Measurements from ENCODE around the gene ATAD5. TPM values are rescaled to one million over a fixed set of nuclear protein-coding genes. Genes with fewer than 3 reads are reported as not detected.
"Not testable (repeated sequence)": the region's sequence is repeated elsewhere in the genome, so short reads cannot be mapped to it uniquely, and the experiment has no call there.

Gene ATAD5
- total RNA-seq, 2 donors from 2014 or later, result 1.4 to 1.5 TPM

DNA sequence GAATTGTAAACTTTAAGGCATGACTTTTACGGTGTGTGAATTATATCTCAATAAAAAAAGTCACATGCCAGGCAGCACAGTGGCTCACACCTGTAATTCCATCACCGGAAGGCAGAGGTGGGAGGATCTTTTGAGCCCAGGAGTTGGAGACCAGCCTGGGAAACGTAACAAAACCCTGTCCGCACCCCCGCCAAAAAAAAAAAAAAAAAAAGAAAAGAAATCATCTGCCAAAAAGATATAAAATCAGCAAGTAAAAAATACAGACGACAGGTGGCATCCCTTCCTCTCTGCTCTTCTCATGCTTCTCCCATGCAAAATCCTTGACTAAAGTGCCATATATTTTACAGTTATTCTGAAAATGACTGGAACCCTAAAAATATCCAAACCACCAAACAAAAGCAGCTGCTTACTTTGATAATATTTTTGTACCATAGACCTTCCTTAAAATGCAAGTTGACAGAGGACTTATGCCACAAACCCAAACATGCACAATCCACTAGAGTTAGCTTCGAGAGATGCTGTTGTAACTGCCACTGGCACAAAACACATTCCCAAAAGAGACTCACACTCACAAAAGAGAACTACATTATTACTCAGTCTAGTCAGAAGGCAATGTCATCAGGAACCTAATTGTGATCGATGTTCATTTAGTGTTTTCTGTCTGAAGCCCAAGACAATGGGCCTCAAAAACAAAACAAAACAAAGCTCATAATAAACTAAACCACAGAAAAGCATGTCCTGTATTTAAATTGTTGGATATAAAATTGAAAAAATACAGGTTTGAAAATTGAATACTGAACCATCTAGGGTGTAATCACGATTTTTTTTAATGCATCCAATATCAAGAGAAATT lies 9.7 kb upstream of the ATAD5 start:
- intact Hi-C loops (cut with DNase I), result no loop called here
- no peak for DNase-seq (ENCODE audit: low spot score)

DNA sequence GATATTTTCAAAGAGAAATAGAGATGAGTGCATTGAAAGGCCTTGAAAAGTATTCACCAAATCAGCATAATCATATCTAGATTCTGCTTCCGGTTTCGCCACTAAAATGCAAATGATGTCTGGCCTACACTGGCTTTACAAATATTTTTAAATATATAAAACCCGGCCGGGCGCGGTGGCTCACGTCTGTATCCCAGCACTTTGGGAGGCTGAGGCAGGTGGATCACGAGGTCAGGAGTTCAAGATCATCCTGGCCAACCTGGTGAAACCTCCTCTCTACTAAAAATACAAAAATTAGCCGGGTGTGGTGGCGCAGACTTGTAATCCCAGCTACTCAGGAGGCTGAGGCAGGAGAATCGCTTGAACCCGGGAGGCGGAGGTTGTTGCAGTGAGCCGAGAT lies 8.8 kb upstream of the ATAD5 start:
- DNase-seq (ENCODE audit: low spot score); intact Hi-C loops (cut with DNase I): not testable (repeated sequence)

DNA sequence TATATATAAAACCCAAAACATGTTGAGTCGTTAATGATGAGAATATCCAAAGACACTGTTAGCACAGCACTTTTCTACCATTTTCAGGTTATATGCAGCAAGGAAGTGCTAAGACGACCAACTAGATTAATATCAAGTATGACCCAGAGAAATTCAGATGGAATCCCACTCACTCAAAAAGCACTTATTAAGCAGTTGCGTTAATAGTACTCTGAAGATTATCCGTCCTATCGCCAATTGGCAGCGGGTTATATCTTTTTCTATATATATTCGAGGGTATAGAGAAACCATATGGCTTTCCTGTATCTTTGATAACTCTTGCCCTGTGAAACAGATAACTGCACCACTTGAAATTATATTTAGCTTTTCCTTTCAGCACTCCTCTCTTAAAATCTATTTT lies 8.3 kb upstream of the ATAD5 start:
- intact Hi-C loops (cut with DNase I), result no loop called here
- no peak for DNase-seq (ENCODE audit: low spot score)

DNA sequence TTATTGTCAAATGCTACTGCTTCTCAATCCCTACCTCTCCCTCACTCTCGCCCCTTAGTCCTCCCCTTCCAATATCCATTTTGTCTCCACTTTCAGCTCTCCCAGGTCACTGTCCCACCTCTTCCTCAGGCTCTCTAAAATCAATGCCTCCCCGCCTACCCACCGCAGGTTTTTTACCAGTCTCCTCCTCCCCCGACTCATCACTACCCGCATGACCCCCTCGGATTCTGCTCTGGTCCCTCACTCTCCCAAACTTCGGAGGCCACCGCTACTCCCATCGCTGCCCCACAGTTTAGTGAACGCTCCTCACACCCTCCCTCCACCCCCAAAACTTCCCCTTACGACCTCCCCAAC lies 7.8 kb upstream of the ATAD5 start:
- intact Hi-C loops (cut with DNase I), result no loop called here
- DNase-seq (ENCODE audit: low spot score), result no peak

DNA sequence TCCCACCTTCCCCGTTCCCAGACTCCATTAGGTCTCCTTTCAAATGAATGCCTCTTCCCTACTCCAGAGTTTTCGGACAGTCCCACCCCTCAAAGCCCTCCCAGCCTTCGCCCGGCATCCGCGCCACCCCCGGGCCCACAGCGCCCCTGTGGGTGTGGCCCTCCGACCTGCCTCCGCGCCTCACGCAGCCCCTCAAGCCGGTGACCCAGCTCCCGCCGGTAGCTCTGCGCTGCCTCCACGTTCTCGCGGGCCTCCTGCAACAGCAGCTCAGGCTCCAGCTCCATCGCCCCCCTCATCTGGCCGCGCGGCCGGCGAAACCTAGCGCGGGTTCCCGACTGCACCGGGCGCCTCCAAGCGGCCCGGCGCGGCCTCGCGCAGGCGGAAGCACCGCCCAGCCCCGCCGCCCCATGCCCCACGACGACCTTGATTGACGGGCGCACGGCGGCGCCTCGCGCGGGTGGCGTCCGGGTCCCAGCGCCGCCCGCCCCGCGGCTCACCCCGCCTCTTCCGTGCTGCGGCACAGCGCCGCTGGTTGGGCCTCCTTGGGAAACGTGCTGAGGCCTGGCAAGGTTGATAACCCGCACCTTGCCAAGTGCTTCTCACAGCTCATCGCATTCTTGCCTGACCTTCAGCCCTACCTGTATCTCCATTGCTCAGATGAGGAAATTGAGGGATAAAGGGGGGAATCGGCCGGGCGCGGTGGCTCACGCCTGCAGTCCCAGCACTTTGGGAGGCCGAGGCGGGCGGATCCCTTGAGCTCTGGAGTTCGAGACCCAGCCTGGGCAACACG lies 7.2 kb upstream of the ATAD5 start, which contains the start of gene CRLF3:
Gene CRLF3 (minus strand): TSS at position 337 of the 790 bp plus-strand sequence. CDS start 41 bp downstream, at position 296.
- peak; percentile 97 for DNase-seq (ENCODE audit: low spot score)
- intact Hi-C loops (cut with DNase I), result no loop called here

DNA sequence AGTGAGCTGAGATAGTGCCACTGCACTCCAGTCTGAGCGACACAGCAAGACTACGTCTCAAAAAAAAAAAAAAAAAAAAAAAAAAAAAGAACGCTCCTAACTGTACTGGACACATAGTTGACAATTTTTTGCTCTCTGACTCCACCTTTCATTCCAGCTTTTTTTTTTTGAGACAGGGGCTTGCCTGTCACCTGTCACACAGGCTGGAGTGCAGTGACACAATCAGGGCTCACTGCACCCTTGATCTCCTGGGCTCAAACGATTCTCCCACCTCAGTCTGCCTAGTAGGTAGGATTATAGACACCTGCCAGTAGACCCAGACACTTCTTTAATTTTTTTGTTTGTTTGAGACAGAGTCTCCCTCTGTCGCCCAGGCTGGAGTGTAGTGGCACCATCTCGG lies 4.7 kb upstream of the ATAD5 start:
- no peak for DNase-seq (ENCODE audit: low spot score)
- intact Hi-C loops (cut with DNase I), result no loop called here

DNA sequence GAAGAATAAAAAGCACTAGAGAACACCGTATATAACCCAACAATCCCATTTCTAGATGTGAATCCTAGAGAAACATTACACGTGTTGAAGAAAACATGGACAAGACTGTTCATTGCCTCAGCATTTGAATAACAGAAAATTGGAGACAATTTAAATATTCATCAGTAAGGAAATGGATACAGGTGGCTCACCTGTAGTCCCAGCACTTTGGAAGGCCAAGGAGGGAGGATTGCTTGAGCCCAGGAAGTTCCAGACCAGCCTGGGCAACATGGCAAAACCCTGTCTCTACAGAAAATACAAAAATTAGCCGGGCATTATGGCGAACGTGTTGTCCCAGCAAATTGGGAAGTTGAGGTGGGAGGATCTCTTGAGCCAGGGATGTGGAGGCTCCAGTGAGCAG lies 2.7 kb upstream of the ATAD5 start:
- no peak for DNase-seq (ENCODE audit: low spot score)
- intact Hi-C loops (cut with DNase I), result no loop called here

DNA sequence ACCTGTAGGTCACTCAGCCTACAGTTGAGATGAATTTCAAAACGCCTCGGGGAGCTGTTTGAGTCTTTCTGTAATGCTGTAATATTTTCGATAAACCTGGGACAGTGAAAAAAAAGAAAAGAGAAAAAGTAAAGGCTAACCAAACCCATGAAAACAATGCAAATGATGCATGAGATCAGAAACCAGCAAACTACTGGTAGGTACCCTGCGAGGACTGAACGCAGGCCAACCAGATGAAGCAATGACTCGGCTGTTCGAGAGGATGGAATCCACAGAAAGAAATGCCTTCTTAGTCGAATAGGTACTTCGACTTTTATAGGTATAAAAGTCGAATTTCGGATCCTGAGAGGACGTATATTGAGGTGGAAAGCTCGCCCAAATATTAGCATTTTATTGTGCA lies 509 bp upstream of the ATAD5 start:
- DNase-seq (ENCODE audit: low spot score), result no peak
- intact Hi-C loops (cut with DNase I), result no loop called here

DNA sequence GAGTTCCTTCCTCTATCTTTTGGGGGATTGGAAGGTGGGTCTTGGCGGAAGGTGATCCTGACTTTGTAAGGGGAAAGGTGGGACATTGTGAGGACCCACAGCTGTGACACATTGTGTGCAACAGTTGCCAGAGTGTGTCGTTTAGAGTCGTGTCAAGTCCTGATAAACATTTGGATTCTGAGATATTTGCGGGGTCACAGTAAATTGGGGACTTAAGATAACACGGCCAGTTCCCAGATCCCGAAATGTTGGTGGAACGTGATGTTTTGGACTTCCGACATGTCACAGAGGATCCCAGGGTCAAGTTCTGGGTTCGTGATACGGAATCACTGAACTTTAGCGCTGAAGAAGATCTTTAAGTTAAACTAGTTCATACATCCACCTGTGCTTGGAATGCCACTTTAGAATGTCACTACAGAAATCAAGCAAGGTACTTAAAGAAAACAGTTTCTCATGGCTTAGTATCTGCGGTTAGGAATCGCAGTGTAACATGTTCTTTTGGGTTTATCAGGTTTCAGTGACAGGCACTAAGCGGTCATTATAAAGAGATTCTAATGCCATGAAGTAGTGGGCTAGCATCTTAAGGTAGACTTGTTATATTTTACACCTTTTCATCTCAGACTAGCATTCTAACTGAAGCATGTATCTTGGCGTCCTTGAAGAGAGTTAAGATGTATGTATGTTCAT lies 815 bp downstream of the ATAD5 start:
- intact Hi-C loops (cut with DNase I), result no loop called here
- DNase-seq (ENCODE audit: low spot score), result no peak

DNA sequence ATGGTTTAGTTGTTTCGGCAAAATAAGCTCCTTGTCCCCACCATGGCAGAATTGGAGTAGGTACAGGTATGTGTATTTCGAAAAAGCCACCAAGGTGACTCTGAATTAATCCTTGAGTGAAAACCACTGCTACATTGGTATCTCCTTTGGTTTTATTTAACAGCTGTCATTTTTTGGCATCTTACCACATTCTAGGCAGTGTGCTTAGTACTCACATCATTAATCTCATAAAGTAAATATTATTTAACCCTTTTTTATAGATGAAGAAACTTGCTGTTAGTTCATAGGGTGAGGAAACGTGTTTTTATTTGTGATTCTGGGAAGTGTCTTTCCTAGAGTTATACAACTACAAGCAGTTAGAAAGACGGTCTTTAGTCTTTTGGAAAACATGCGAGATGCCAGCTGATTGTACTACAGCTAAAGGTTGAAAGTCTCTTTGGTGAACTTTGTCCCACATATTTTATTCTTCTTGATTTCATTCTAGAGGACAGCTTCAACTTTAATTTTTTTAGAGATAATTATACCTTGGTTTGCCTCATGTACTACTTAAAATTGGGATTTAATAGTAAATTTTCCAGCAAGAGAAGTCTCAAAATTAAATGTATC lies 6.5 kb downstream of the ATAD5 start:
- intact Hi-C loops (cut with DNase I), result no loop called here
- DNase-seq (ENCODE audit: low spot score), result no peak

DNA sequence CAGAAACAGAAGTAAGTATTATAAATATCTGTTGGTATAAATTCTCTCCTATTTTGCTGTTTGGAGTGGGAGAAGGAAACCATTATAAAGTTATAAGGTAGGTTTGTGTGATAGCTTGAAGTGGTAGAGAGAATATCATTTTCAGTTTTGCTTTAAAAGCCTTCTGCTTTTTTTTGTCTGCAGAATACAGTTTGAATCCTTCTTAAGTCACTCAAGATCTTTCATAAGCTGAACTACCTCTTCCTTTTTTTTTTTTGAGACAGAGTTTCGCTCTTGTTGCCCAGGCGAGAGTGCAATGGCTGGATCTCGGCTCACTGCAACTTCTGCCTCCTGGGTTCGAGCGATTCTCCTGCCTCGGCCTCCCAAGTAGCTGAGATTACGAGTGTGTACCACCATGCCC lies 9.0 kb downstream of the ATAD5 start:
- no peak for DNase-seq (ENCODE audit: low spot score)
- intact Hi-C loops (cut with DNase I), result no loop called here

DNA sequence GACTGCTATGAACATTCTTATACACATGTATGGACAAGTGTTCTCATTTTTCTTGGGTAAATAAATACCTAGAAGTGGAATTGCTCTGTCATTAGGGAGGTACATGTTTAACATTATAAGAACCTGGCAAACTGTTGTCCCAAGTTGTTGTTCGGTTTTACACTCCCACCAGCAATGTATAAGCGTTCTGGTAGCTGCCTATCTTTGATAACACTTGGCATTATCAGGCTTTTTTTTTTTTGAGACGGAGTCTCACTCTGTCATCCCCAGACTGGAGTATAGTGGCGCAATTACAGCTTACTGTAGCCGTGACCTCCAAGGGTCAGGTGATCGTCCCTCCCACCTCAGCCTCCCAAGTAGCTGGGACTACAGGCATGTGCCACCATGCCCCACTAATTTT lies 16.3 kb downstream of the ATAD5 start:
- no peak for DNase-seq (ENCODE audit: low spot score)
- intact Hi-C loops (cut with DNase I), result no loop called here

DNA sequence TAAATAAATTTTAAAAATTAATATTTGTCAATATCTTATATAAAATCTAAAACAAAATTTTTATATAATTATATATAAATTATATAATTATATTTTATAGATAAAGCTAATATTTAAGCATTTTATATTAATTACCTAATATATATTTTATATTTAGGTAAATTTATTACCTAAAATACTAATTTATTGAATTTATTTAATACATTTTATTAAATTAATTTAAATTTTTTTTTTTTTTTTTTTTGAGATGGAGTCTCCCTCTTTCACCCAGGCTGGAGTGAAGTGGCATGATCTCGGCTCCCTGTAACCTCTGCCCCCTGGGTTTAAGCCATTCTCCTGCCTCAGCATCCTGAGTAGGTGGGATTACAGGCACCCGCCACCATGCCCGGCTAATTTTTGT lies 22.4 kb downstream of the ATAD5 start:
- no peak for DNase-seq (ENCODE audit: low spot score)
- intact Hi-C loops (cut with DNase I), result no loop called here

DNA sequence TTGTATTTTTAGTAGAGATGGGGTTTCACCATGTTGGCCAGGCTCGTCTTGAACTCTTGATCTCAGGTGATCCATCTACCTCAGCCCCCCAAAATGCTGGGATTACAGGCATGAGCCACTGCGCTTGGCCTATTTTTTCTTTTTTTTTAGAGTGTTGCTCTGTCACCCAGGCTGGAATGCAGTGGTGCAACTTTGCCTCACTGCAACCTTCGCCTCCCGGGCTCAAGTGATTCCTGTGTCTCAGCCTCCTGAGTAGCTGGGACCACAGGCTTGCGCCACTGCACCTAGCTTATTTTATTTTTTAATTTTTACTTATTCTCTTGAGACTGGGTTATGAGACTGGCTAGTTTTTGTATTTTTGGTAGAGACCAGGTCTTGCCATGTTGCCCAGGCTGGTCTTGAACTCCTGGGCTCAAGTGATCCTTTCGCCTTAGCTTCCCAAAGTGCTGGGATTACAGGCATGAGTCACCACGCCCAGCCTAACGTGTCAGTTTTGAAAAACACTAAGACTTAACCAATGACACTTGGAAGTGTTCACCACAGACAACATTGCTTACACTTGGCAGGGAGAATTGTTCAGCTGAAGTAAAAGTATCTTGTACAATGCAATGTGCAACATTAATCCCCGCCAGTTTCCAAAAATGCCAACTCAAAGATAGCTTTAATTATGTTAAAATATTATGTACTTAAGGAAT lies 26.9 kb downstream of the ATAD5 start:
- DNase-seq (ENCODE audit: low spot score), result no peak
- intact Hi-C loops (cut with DNase I), result no loop called here

DNA sequence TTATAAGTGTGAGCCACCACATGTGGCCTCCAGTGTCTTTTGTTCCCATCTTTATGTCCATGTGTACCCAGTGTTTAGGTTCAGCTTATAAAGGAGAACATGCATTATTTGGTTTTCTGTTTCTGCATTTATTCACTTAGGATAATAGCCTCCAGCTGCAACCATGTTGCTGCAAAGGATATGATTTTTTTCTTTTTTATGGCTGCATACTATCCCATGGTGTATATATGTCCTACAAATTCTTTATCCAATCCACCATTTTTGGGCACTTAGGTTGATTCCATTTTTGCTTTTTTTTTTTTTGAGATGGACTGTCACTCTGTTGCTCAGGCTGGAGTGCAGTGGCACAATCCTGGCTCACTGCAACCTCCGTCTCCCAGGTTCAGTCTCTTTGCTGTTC lies 32.9 kb downstream of the ATAD5 start:
- DNase-seq (ENCODE audit: low spot score), result no peak
- intact Hi-C loops (cut with DNase I), result no loop called here

DNA sequence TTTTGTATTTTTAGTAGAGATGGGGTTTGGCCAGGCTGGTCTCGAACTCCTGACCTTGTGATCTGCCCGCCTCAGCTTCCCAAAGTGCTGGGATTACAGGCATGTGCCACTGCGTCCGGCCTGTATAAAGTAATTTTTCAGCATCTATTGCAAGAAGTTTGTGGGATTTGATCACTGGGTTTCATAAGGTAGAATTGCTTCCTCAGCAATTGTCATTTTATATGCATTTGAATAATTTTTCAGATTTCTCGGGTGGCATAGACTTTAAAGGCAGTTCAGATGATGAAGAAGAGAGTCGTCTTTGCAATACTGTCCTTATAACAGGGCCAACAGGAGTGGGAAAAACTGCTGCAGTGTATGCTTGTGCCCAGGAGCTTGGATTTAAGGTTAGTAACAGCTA lies 37.2 kb downstream of the ATAD5 start:
- DNase-seq (ENCODE audit: low spot score), result no peak
- intact Hi-C loops (cut with DNase I), result no loop called here

DNA sequence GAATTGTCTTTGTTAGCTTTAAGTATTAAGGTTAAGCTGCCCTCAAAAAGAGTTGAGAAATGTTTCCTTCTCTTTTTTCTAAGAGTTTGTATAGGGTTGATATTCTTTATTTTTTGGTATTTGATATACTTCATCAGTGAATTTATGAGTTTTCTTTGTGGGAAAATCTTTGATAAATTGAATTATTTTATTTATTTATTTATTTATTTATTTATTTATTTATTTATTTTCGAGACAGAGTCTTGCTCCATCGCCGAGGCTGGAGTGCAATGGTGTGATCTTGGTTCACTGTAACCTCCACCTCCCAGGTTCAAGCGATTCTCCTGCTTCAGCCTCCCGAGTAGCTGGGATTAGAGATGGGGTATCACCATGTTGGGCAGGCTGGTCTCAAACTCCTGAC lies 54.4 kb downstream of the ATAD5 start:
- intact Hi-C loops (cut with DNase I), result no loop called here
- no peak for DNase-seq (ENCODE audit: low spot score)

DNA sequence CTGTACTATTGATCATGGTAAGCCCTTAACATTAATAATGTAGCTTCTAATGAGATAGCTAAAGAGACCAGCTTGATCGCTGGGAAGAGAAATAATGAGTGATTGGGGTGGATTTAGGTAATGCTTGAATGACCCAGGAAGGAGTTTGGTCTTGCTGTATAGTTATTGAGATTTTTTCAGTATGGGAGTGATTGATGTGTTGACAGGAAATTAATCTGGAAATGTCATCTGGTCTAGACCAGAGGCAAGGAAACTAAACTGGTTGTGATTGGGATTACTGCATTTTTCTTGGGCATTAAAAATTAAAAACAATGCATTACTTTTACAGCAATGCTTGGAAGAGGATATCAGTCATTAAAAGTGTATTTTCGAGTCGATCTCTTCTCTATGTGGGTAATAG lies 62.5 kb downstream of the ATAD5 start:
- intact Hi-C loops (cut with DNase I), result no loop called here
- DNase-seq (ENCODE audit: low spot score), result no peak

DNA sequence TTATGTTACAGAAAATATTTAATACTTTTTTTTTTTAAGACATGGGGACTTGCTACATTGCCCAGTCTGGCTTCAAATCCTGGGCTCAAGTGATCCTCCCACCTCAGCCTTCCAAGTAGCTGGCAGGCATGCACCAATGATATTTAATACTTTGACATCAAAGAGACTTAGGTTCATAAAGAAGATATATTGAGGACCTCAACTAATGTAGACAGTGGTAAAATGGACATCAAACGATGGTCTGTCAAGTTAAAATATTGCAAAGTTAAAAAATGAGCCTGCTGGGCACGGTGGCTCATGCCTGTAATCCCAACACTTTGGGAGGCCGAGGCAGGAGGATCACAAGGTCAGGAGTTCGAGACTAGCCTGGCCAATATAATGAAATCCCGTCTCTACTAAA lies 65.5 kb downstream of the ATAD5 start:
- no peak for DNase-seq (ENCODE audit: low spot score)
- intact Hi-C loops (cut with DNase I), result no loop called here

Data from posterior vena cava (tissue), 2 donors.